ENCODE results near the gene TIMP1.

GRCh38 chrX:47593522-47593921, 11.3 kb downstream of the TIMP1 start:
- TF ChIP-seq CTCF (IDR thresholded peaks at IDR 0.05) (no peak), POLR2A (IDR thresholded peaks at IDR 0.05) (no peak), EP300 (IDR thresholded peaks at IDR 0.05) (no peak)

Measured in tibial nerve (tissue), 4 donors.